Embryonic facial prominence (tissue), 1 donor: ENCODE measurements around the gene PEDS1.
"Not testable (repeated sequence)": the region's sequence is repeated elsewhere in the genome, so short reads cannot be mapped to it uniquely, and the experiment has no call there.

Experiments
- DNase-seq: peaks from one replicate; pipeline ENCODE4 v3.0.0-alpha.2; 2016; ENCODE audit errors: extremely low spot score

PEDS1 gene

GRCh38 chr20:50135157-50135556 is 18.4 kb downstream of the PEDS1 start:
- DNase-seq: not testable (repeated sequence)

GRCh38 chr20:50133474-50134217 is 19.9 kb downstream of the PEDS1 start:
- no peak for DNase-seq

- no peak for DNase-seq
Observed at GRCh38 chr20:50133041-50133440, 20.5 kb downstream of the PEDS1 start.

GRCh38 chr20:50130995-50131394 is 22.5 kb downstream of the PEDS1 start:
- DNase-seq: no peak

GRCh38 chr20:50130356-50130723 is 23.2 kb downstream of the PEDS1 start:
- DNase-seq: no peak

GRCh38 chr20:50129662-50130355 is 23.7 kb downstream of the PEDS1 start:
- no peak for DNase-seq

GRCh38 chr20:50128520-50128905 is 25.0 kb downstream of the PEDS1 start:
- DNase-seq: no peak

- no peak for DNase-seq
Observed at GRCh38 chr20:50127587-50128519, 25.7 kb downstream of the PEDS1 start.

GRCh38 chr20:50126662-50127061 is 26.9 kb downstream of the PEDS1 start:
- DNase-seq: no peak

- no peak for DNase-seq
Observed at GRCh38 chr20:50125279-50125678, 28.2 kb downstream of the PEDS1 start.

GRCh38 chr20:50124496-50124895 is 29.0 kb downstream of the PEDS1 start:
- no peak for DNase-seq

GRCh38 chr20:50123418-50123817 is 30.1 kb downstream of the PEDS1 start:
- DNase-seq: no peak

GRCh38 chr20:50122763-50123162 is 30.8 kb downstream of the PEDS1 start:
- no peak for DNase-seq

- DNase-seq: no peak
Observed at GRCh38 chr20:50121858-50122271, 31.7 kb downstream of the PEDS1 start.

GRCh38 chr20:50120935-50121693 is 32.4 kb downstream of the PEDS1 start:
- DNase-seq: no peak

GRCh38 chr20:50118203-50118602 is 35.3 kb downstream of the PEDS1 start:
- DNase-seq: no peak

GRCh38 chr20:50116368-50116999 is 37.0 kb downstream of the PEDS1 start:
- DNase-seq: no peak

- peak; percentile 98 for DNase-seq
Observed at GRCh38 chr20:50115591-50116367, 37.7 kb downstream of the PEDS1 start.

GRCh38 chr20:50115041-50115512 is 38.4 kb downstream of the PEDS1 start:
- DNase-seq: no peak
